Right lobe of liver (tissue), 4 donors: ENCODE data around the gene CTTN.

ENCODE experiments used
- POLR2A ChIP-seq: fragments of 450-650 bp; IDR thresholded peaks from one replicate; pipeline ENCODE4 v1.6.1; 2017; ENCODE audit warnings: antibody characterized with exemption, mild to moderate bottlenecking
- TF ChIP-seq, protein P1 (sequence below), 4 donors: fragments of 200-600 bp in 3 of 4; fragments of 450-650 bp in 1 of 4; IDR thresholded peaks; one replicate each; pipeline versions ENCODE4 v1.5.1 to v1.8.0; 2016 to 2022; ENCODE audit warnings: antibody characterized with exemption in 4 of 4, mild to moderate bottlenecking in 2 of 4
- donor health status: DM: no; HTN: no; CAD: no.
- donor health status: DM: no; HTN: no; CAD: no.
- donor health status: DM: no; HTN: yes; CAD: no.

DNA sequence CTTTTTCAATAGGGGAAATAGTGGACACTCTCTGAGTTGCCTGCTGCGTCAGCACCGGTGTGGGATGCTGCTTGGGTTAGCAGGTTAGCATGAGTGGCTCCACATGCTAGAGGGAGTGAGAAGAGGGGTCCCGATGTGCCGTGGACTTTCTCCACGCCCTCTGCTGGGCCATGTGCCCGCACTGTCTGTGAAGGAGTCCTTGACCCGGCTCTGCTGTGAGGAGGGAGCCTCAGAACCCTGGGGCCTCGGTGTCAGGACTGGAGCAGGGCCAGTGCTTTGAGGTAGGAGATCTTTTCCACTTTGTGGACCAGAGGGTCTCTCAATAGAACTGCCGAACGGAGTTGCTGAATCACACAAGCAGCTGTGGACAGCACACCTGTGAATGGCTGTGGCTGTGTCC is 14.8 kb downstream of the CTTN start:
- TF ChIP-seq, protein P1, sequence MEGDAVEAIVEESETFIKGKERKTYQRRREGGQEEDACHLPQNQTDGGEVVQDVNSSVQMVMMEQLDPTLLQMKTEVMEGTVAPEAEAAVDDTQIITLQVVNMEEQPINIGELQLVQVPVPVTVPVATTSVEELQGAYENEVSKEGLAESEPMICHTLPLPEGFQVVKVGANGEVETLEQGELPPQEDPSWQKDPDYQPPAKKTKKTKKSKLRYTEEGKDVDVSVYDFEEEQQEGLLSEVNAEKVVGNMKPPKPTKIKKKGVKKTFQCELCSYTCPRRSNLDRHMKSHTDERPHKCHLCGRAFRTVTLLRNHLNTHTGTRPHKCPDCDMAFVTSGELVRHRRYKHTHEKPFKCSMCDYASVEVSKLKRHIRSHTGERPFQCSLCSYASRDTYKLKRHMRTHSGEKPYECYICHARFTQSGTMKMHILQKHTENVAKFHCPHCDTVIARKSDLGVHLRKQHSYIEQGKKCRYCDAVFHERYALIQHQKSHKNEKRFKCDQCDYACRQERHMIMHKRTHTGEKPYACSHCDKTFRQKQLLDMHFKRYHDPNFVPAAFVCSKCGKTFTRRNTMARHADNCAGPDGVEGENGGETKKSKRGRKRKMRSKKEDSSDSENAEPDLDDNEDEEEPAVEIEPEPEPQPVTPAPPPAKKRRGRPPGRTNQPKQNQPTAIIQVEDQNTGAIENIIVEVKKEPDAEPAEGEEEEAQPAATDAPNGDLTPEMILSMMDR (IDR thresholded peaks at IDR 0.05), result no peak
- TF ChIP-seq POLR2A, result no peak
